LNCAP (cell line): ENCODE measurements around the gene OLIG2.

ENCODE experiments used
- CTCF ChIP-seq: fragments of 450-650 bp; IDR thresholded peaks from 2 replicates; pipeline ENCODE4 v1.5.1; 2017; ENCODE audit warnings: mild to moderate bottlenecking

OLIG2 gene

GRCh38 chr21:33037501-33037900, 11.8 kb downstream of the OLIG2 start:
- no peak for TF ChIP-seq CTCF

- TF ChIP-seq CTCF: no peak
Observed at GRCh38 chr21:33039536-33039935, 13.8 kb downstream of the OLIG2 start.

- TF ChIP-seq CTCF: no peak
Observed at GRCh38 chr21:33040215-33040614, 14.5 kb downstream of the OLIG2 start.

- TF ChIP-seq CTCF: no peak
Observed at GRCh38 chr21:33041981-33042380, 16.2 kb downstream of the OLIG2 start.

- no peak for TF ChIP-seq CTCF
Observed at GRCh38 chr21:33042812-33043211, 17.1 kb downstream of the OLIG2 start.

GRCh38 chr21:33046455-33046854, 20.7 kb downstream of the OLIG2 start:
- TF ChIP-seq CTCF: no peak

- no peak for TF ChIP-seq CTCF
Observed at GRCh38 chr21:33047231-33047630, 21.5 kb downstream of the OLIG2 start.

- no peak for TF ChIP-seq CTCF
Observed at GRCh38 chr21:33051925-33052324, 26.2 kb downstream of the OLIG2 start.
